SK-N-DZ (cell line): ENCODE data around the gene NPAS4.
A peak's percentile ranks its signal among the peaks of the same experiment; 100 is the strongest.
"Not testable (repeated sequence)": the region's sequence is repeated elsewhere in the genome, so short reads cannot be mapped to it uniquely, and the experiment has no call there.

Experiments
- DNase-seq: peaks from one replicate; pipeline ENCODE4 v3.0.0-alpha.2; 2015; ENCODE audit warnings: low spot score

Gene NPAS4

GRCh38 chr11:66454247-66454646 is 33.4 kb downstream of the NPAS4 start:
- DNase-seq = no peak

GRCh38 chr11:66454828-66455227 is 34.0 kb downstream of the NPAS4 start:
- no peak for DNase-seq

GRCh38 chr11:66457826-66458225 is 37.0 kb downstream of the NPAS4 start:
- no peak for DNase-seq

GRCh38 chr11:66459138-66459778 is 38.4 kb downstream of the NPAS4 start:
- DNase-seq = no peak

GRCh38 chr11:66462010-66462409 is 41.2 kb downstream of the NPAS4 start:
- no peak for DNase-seq

- DNase-seq = no peak
Measured at GRCh38 chr11:66462911-66463310, 42.1 kb downstream of the NPAS4 start.

GRCh38 chr11:66464116-66464515 is 43.3 kb downstream of the NPAS4 start:
- DNase-seq = not testable (repeated sequence)

GRCh38 chr11:66464916-66465315 is 44.1 kb downstream of the NPAS4 start:
- DNase-seq = no peak

GRCh38 chr11:66465373-66466224 is 44.8 kb downstream of the NPAS4 start:
- DNase-seq = no peak

- peak; percentile 88 for DNase-seq
Measured at GRCh38 chr11:66466225-66467033, 45.6 kb downstream of the NPAS4 start, which contains the start of gene PELI3. Gene PELI3, plus strand, starts transcription at chr11:66466905. Its CDS starts 1,224 bp downstream, at chr11:66468129.

- no peak for DNase-seq
Measured at GRCh38 chr11:66467034-66467659, 46.3 kb downstream of the NPAS4 start.

- no peak for DNase-seq
Measured at GRCh38 chr11:66467756-66468155, 46.9 kb downstream of the NPAS4 start.

GRCh38 chr11:66468691-66469090 is 47.9 kb downstream of the NPAS4 start:
- no peak for DNase-seq

GRCh38 chr11:66469441-66469840 is 48.6 kb downstream of the NPAS4 start:
- DNase-seq = no peak

- no peak for DNase-seq
Measured at GRCh38 chr11:66470015-66470414, 49.2 kb downstream of the NPAS4 start.

- no peak for DNase-seq
Measured at GRCh38 chr11:66471142-66471541, 50.3 kb downstream of the NPAS4 start.

- no peak for DNase-seq
Measured at GRCh38 chr11:66472054-66472453, 51.2 kb downstream of the NPAS4 start.

- no peak for DNase-seq
Measured at GRCh38 chr11:66473167-66473566, 52.3 kb downstream of the NPAS4 start.

- DNase-seq = no peak
Measured at GRCh38 chr11:66473608-66474515, 53.0 kb downstream of the NPAS4 start.

GRCh38 chr11:66475349-66476172 is 54.7 kb downstream of the NPAS4 start:
- DNase-seq = no peak
